Suprapubic skin (tissue), 3 donors: Measurements from ENCODE around the gene LTBP3.

Source experiments
- CTCF ChIP-seq, 2 donors: fragments of 200-600 bp in 1 of 2; fragments of 450-650 bp in 1 of 2; sonication (generic) in 1 of 2; IDR thresholded peaks; one replicate each; pipeline ENCODE4 v1.5.1; 2016 to 2019; ENCODE audit warnings: antibody characterized with exemption in 2 of 2, mild to moderate bottlenecking in 1 of 2, moderate library complexity in 1 of 2
- EP300 ChIP-seq: sonication (generic); formaldehyde crosslinking; IDR thresholded peaks from one replicate; pipeline ENCODE4 v1.6.1; 2017; ENCODE audit warnings: antibody characterized with exemption
- POLR2A ChIP-seq, 2 donors: fragments of 450-650 bp; IDR thresholded peaks; one replicate each; pipeline ENCODE4 v1.6.1; 2017; ENCODE audit warnings: antibody characterized with exemption in 2 of 2, mild to moderate bottlenecking in 2 of 2, moderate library complexity in 2 of 2

DNA sequence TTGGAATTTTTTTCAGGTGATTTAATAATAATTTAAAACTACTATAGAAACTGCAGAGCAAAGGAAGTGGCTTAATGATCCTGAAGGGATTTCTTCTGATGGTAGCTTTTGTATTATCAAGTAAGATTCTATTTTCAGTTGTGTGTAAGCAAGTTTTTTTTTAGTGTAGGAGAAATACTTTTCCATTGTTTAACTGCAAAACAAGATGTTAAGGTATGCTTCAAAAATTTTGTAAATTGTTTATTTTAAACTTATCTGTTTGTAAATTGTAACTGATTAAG is 55.9 kb downstream of the LTBP3 start:
- no peak for TF ChIP-seq CTCF (IDR thresholded peaks at IDR 0.05)
- no peak for TF ChIP-seq POLR2A (IDR thresholded peaks at IDR 0.05)
- TF ChIP-seq EP300 = no peak
